Subcutaneous adipose tissue (tissue), 4 donors: ENCODE data around the gene PAQR3. TPM values are rescaled to one million over a fixed set of nuclear protein-coding genes. Genes with fewer than 3 reads are reported as not detected.

Experiments
- total RNA-seq, 4 donors: library from RNA; depleted of rRNA; stranded (reverse); fragments of >200 nt; gene quantifications; one replicate each; pipeline ENCODE4 v1.1.0, GENCODE V29; 2016
- TF ChIP-seq, protein P1 (sequence below): fragments of 450-650 bp; IDR thresholded peaks from one replicate; pipeline ENCODE4 v1.5.1; 2016; ENCODE audit warnings: low read depth, mild to moderate bottlenecking, control low read depth, antibody characterized with exemption, moderate library complexity

Gene PAQR3, protein sequence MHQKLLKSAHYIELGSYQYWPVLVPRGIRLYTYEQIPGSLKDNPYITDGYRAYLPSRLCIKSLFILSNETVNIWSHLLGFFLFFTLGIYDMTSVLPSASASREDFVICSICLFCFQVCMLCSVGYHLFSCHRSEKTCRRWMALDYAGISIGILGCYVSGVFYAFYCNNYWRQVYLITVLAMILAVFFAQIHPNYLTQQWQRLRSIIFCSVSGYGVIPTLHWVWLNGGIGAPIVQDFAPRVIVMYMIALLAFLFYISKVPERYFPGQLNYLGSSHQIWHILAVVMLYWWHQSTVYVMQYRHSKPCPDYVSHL
- total RNA-seq, result 10 to 100 TPM in 3 of 4 donors, 1 to 10 TPM in 1; 7.3 to 25.3 (median 16.4) TPM

DNA sequence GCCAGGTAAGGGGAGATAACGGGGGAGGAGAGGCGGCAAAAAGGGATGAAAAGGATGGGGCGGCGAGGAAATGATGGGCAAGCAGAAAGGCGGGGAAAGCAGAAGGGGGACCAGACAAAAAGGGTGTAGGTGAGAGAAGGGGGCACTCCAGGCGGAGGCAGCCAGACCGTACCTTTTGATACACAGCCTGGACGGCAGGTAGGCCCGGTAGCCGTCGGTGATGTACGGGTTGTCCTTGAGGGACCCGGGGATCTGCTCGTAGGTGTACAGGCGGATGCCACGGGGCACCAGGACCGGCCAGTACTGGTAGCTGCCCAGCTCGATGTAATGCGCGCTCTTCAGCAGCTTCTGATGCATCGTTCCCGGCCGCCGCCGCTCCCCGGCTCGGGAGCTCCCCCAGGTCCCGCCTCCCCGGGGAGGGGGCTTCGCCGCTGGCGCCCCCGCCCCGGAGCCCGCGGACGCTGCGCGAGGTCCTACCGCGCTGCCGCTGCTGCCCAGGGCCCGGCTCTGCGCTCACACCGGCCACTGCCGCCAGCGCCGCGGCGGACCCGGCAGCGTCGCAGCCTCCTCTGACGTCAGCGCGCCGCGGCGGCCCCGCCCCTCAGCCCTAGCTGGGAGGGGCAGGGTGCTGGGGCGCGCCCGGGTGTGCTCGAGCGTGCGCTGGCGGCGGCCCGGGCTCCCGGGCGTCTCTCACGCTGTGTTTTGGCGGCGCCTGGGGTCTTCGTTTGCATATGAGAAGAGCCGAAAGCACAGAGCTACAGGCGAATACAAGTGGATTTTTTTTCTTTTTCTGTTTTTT lies at the start of gene PAQR3:
Gene PAQR3 (minus strand): TSS at position 571 of the 799 bp plus-strand sequence. CDS start 214 bp downstream, at position 357.
- TF ChIP-seq, protein P1, sequence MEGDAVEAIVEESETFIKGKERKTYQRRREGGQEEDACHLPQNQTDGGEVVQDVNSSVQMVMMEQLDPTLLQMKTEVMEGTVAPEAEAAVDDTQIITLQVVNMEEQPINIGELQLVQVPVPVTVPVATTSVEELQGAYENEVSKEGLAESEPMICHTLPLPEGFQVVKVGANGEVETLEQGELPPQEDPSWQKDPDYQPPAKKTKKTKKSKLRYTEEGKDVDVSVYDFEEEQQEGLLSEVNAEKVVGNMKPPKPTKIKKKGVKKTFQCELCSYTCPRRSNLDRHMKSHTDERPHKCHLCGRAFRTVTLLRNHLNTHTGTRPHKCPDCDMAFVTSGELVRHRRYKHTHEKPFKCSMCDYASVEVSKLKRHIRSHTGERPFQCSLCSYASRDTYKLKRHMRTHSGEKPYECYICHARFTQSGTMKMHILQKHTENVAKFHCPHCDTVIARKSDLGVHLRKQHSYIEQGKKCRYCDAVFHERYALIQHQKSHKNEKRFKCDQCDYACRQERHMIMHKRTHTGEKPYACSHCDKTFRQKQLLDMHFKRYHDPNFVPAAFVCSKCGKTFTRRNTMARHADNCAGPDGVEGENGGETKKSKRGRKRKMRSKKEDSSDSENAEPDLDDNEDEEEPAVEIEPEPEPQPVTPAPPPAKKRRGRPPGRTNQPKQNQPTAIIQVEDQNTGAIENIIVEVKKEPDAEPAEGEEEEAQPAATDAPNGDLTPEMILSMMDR, result no peak

DNA sequence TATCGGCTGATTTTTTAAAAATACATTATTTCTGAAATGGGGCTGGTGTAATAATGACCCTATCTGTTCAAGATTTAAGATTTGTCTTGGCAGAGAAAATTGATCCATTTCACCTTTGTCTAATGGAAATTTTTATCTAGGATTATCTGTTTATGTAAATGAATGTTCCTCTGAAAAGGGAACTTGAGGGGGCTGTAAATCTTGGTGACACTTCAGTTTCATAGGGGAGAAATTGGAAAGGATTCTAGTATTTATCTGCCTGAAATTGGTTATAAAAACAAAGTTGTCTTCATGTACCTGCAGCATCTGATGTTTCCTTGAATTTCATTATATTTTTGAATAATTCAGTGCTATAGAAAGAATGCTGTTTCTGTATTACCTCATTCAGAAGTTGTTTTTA lies 48.4 kb upstream of the PAQR3 start:
- TF ChIP-seq, protein P1, result no peak

- TF ChIP-seq, protein P1, result no peak
Observed at GRCh38 chr4:78984593-78984992, 45.4 kb upstream of the PAQR3 start.

DNA sequence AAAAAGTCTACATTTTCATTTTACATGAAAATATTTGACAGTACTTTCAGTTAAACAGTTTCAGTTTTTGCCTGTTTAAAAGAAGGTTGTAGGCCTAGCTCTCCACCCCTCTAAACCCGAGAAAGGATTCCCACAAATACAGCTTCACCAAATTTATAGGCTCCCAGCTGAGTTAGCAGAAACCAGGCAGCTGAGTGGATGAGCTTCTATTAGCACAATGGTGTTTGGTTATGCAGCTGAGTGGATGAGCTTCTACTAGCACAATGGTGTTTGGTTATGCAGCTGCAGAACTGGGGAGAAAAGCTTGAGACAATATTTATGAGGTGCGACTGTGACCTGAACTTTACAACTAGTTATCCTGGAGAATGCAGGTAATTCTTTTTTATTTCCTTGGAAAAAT lies 36.6 kb upstream of the PAQR3 start:
- TF ChIP-seq, protein P1, result no peak

DNA sequence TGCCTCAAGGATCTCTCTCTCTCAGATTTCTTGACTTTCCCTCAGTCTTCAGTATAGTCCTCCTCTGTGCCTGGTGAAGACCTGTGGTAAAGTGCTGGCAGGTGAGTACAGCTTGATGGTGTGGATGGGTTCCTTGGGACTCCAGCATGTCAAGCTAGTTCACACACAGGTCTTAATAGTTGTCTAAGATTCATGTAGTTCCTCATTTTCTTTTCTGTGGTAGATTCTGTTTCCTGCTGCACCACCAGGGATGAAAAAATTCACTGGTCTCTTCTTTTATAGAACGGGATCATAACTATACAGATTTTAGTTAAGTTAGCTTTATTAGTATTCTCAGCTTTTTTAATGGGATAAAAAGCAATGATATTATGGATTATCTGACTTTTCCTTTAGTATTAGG lies 32.5 kb upstream of the PAQR3 start:
- TF ChIP-seq, protein P1, result no peak

- TF ChIP-seq, protein P1, result no peak
Observed at GRCh38 chr4:78971326-78971725, 32.1 kb upstream of the PAQR3 start.

DNA sequence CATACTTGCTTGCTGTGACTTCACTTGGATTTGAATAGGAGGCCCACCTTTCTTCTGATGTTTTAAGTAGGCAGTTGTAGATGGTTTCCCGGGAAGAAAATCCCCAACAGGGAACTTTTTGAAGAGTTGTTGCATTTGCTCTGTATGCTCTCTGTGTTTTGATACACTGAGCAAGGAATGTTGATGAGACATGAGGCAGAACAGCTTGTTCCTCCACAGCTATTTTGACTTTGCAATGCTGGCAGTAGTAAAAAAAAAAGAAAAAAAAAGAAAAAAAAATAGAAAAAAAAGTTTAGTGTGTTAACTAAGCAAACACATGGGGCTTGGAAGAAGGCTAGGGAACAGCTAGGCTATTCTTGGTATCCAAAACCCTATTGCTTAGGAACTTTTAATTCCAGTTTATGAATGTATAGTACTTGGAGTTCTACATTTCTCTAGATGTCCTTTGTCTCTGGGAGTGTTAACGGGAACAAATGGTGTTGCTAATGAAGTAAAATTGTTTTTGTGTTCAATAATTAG lies 23.4 kb upstream of the PAQR3 start:
- TF ChIP-seq, protein P1, result no peak
